TTC549 (cell line): Measurements from ENCODE around the gene ERVW-1.
"Not testable (repeated sequence)": the region's sequence is repeated elsewhere in the genome, so short reads cannot be mapped to it uniquely, and the experiment has no call there.

Experiments
- FAIRE-seq: peaks from 2 replicates; lab custom pipeline; 2012; peaks lifted over from hg19 to GRCh38; lab: Jason Lieb, UNC

The ERVW-1 gene

GRCh38 chr7:92468589-92468988 is 9.2 kb downstream of the ERVW-1 start:
- FAIRE-seq, result not testable (repeated sequence)

- no peak for FAIRE-seq
Measured at GRCh38 chr7:92466682-92467081, 11.1 kb downstream of the ERVW-1 start.

GRCh38 chr7:92464515-92464914 is 13.2 kb downstream of the ERVW-1 start:
- no peak for FAIRE-seq

- no peak for FAIRE-seq
Measured at GRCh38 chr7:92462560-92462959, 15.2 kb downstream of the ERVW-1 start.

GRCh38 chr7:92461027-92462003 is 16.4 kb downstream of the ERVW-1 start:
- no peak for FAIRE-seq

- no peak for FAIRE-seq
Measured at GRCh38 chr7:92460510-92460909, 17.2 kb downstream of the ERVW-1 start.

GRCh38 chr7:92460109-92460508 is 17.6 kb downstream of the ERVW-1 start:
- FAIRE-seq, result no peak

- FAIRE-seq, result no peak
Measured at GRCh38 chr7:92456236-92456635, 21.5 kb downstream of the ERVW-1 start.

- FAIRE-seq, result no peak
Measured at GRCh38 chr7:92451645-92452044, 26.1 kb downstream of the ERVW-1 start.

- no peak for FAIRE-seq
Measured at GRCh38 chr7:92448205-92448747, 29.5 kb downstream of the ERVW-1 start.

GRCh38 chr7:92447345-92448204 is 30.2 kb downstream of the ERVW-1 start, which contains the start of gene GATAD1:
GATAD1 (plus strand) TSS chr7:92447482; CDS start chr7:92447730, 248 bp downstream.
- no peak for FAIRE-seq

- peak; percentile 69 for FAIRE-seq
Measured at GRCh38 chr7:92446869-92447344, 30.8 kb downstream of the ERVW-1 start.

GRCh38 chr7:92442720-92443119 is 35.0 kb downstream of the ERVW-1 start:
- not testable (repeated sequence) for FAIRE-seq

GRCh38 chr7:92437956-92438491 is 39.7 kb downstream of the ERVW-1 start:
- no peak for FAIRE-seq

GRCh38 chr7:92436612-92437445 is 40.9 kb downstream of the ERVW-1 start:
- no peak for FAIRE-seq

- no peak for FAIRE-seq
Measured at GRCh38 chr7:92435542-92435941, 42.2 kb downstream of the ERVW-1 start.

- FAIRE-seq, result no peak
Measured at GRCh38 chr7:92433019-92433418, 44.7 kb downstream of the ERVW-1 start.

GRCh38 chr7:92432299-92432946 is 45.3 kb downstream of the ERVW-1 start:
- FAIRE-seq, result no peak

- FAIRE-seq, result no peak
Measured at GRCh38 chr7:92427193-92427592, 50.6 kb downstream of the ERVW-1 start.

GRCh38 chr7:92425311-92425947 is 52.3 kb downstream of the ERVW-1 start:
- no peak for FAIRE-seq
